Left lung (tissue), 10 donors: Measurements from ENCODE around the gene NSL1. TPM values are rescaled to one million over a fixed set of nuclear protein-coding genes. Genes with fewer than 3 reads are reported as not detected.

Experiments used
- ATAC-seq: fragments of 200-7000 bp; cut with Tn5 transposase; one replicate; pipeline ENCODE4 v1.9.1; 2020; ENCODE audit warnings: moderate library complexity
- DNase-seq, 4 donors: peaks; one replicate each; pipeline ENCODE4 v3.0.0-alpha.2; 2013 to 2020
- H3K27ac ChIP-seq, 2 donors: fragments of 200-600 bp; sonication (generic) in 1 of 2; one replicate each; pipeline versions ENCODE4 v1.5.0 to v1.8.0; 2020 to 2021
- H3K27me3 ChIP-seq, 2 donors: fragments of 200-600 bp; sonication (generic) in 1 of 2; one replicate each; pipeline versions ENCODE4 v1.5.0 to v1.8.0; 2020 to 2021
- H3K36me3 ChIP-seq, 2 donors: fragments of 200-600 bp; sonication (generic) in 1 of 2; one replicate each; pipeline versions ENCODE4 v1.5.0 to v1.8.0; 2020 to 2021
- H3K4me1 ChIP-seq, 2 donors: fragments of 200-600 bp; one replicate each; pipeline ENCODE4 v1.8.0; 2021
- H3K4me3 ChIP-seq, 2 donors: fragments of 200-600 bp; sonication (generic) in 1 of 2; one replicate each; pipeline versions ENCODE4 v1.5.0 to v1.8.0; 2020 to 2021; ENCODE audit warnings: mild to moderate bottlenecking in 1 of 2
- H3K9me3 ChIP-seq, 2 donors: fragments of 200-600 bp; sonication (generic) in 1 of 2; one replicate each; pipeline versions ENCODE4 v1.5.0 to v1.8.0; 2020 to 2021
- CTCF ChIP-seq, 2 donors: fragments of 200-600 bp; sonication (generic) in 1 of 2; IDR thresholded peaks; one replicate each; pipeline versions ENCODE4 v1.5.0 to v1.8.0; 2021; ENCODE audit warnings: antibody characterized with exemption in 2 of 2
- intact Hi-C, 2 donors: fragments of 100-400 bp; cut with DNase I; formaldehyde crosslinking; loops; one replicate each; pipeline versions ENCODE4 v1.11.2 to v1.14.2; 2022
- polyA plus RNA-seq, 6 donors: library from polyadenylated mRNA; unstranded; fragments of 120-200 nt; gene quantifications; one replicate each; pipeline ENCODE4 v1.2.1, GENCODE V29; 2013; ENCODE audit not compliant: insufficient read length in 6 of 6
- total RNA-seq, 2 donors: library from RNA; stranded (reverse); fragmentation: NEBNext Ultra II Directional; extraction: Animal tissue kit (Norgen Biotek cat#: 25700); gene quantifications; one replicate each; pipeline ENCODE4 v1.2.1, GENCODE V29; 2021
- donor health status: DM: no; HTN: yes; CAD: no.
- donor health status: DM: no; HTN: no; CAD: no.

Gene NSL1
- total and polyA plus RNA-seq, 8 donors: 31.1 to 43.7 (median 41.3) TPM

- no peak for ATAC-seq
- TF ChIP-seq CTCF (IDR thresholded peaks at IDR 0.05): no peak
These were observed 105.5 kb downstream of the NSL1 start for GRCh38 chr1:212686069-212686468.

GRCh38 chr1:212685429-212685828 lies 106.1 kb downstream of the NSL1 start:
- Histone ChIP-seq H3K27ac (no peak overlapping the region), H3K4me3 (no peak overlapping the region), H3K9me3 (no peaks in the 10 kb centered on the region), H3K36me3 (peaks cover 0 to 7% of the 10 kb centered on the region in 2 donors), H3K27me3 (no peaks in the 10 kb centered on the region), H3K4me1 (peaks cover 3 to 34% of the 10 kb centered on the region in 2 donors)
- no peak for DNase-seq
- intact Hi-C loops: no loop called here
- ATAC-seq: peak; percentile 27
- no peak for TF ChIP-seq CTCF (IDR thresholded peaks at IDR 0.05)

More at GRCh38 chr1:212686069-212686468, 105.5 kb downstream of the NSL1 start:
- no peak overlapping the region for H3K4me3 ChIP-seq
- peaks cover 3 to 34% of the 10 kb centered on the region in 2 donors for H3K4me1 ChIP-seq
- peaks cover 0 to 7% of the 10 kb centered on the region in 2 donors for H3K36me3 ChIP-seq
- H3K27me3 ChIP-seq: no peaks in the 10 kb centered on the region
- DNase-seq: no peak
- intact Hi-C loops: no loop called here
- H3K27ac ChIP-seq: no peak overlapping the region
- no peaks in the 10 kb centered on the region for H3K9me3 ChIP-seq

- DNase-seq: no peak
- no peak for TF ChIP-seq CTCF (IDR thresholded peaks at IDR 0.05)
- Histone ChIP-seq H3K4me3 (no peak overlapping the region), H3K27ac (no peak overlapping the region), H3K9me3 (no peaks in the 10 kb centered on the region), H3K27me3 (no peaks in the 10 kb centered on the region), H3K36me3 (peaks cover 0 to 7% of the 10 kb centered on the region in 2 donors), H3K4me1 (peaks cover 3 to 34% of the 10 kb centered on the region in 2 donors)
- intact Hi-C loops: no loop called here
- no peak for ATAC-seq
These were observed 107.0 kb downstream of the NSL1 start for GRCh38 chr1:212684521-212685090.

- Histone ChIP-seq H3K9me3 (no peaks in the 10 kb centered on the region), H3K36me3 (peaks cover 0 to 7% of the 10 kb centered on the region in 2 donors), H3K27me3 (no peaks in the 10 kb centered on the region), H3K4me1 (peaks cover 3 to 38% of the 10 kb centered on the region in 2 donors), H3K27ac (no peak overlapping the region), H3K4me3 (no peak overlapping the region)
- intact Hi-C loops: no loop called here
- no peak for DNase-seq
- ATAC-seq: no peak
- TF ChIP-seq CTCF (IDR thresholded peaks at IDR 0.05): no peak
These were observed 107.5 kb downstream of the NSL1 start for GRCh38 chr1:212684076-212684475.

GRCh38 chr1:212683357-212683722 lies 108.2 kb downstream of the NSL1 start:
- Histone ChIP-seq H3K27me3 (no peaks in the 10 kb centered on the region), H3K4me3 (no peak overlapping the region), H3K27ac (peak overlapping the region in 1 of 2 donors; percentile 81), H3K4me1 (peaks cover 3 to 43% of the 10 kb centered on the region in 2 donors), H3K9me3 (no peaks in the 10 kb centered on the region), H3K36me3 (peaks cover 0 to 7% of the 10 kb centered on the region in 2 donors)
- intact Hi-C loops: no loop called here
- ATAC-seq (peak; percentile 74), DNase-seq (peak in 2 of 4 donors; percentile 70 to 78)
- no peak for TF ChIP-seq CTCF (IDR thresholded peaks at IDR 0.05)
